ENCODE results near the gene ARHGEF28.

- TF ChIP-seq CTCF (IDR thresholded peaks at IDR 0.05 in 2 of 3, conservative IDR thresholded peaks at IDR 0.05 in 1 of 3; ENCODE audit: borderline replicate concordance in 1 of 3, insufficient read depth in 1 of 3, low read depth in 2 of 3, low read length in 2 of 3) (no peak), EZH2 (IDR thresholded peaks at IDR 0.05) (no peak), EGR1 (IDR thresholded peaks at IDR 0.05; ENCODE audit: low read depth) (no peak), POLR2A (IDR thresholded peaks at IDR 0.05; ENCODE audit: borderline replicate concordance, extremely low read depth, insufficient read depth, insufficient read length) (no peak), SP1 (IDR thresholded peaks at IDR 0.05; ENCODE audit: low read depth) (no peak), MAX (IDR thresholded peaks at IDR 0.05) (no peak), POLR2AphosphoS5 (IDR thresholded peaks at IDR 0.05; ENCODE audit: low read depth, low read length) (no peak), ATF3 (IDR thresholded peaks at IDR 0.05) (no peak), ELF1 (IDR thresholded peaks at IDR 0.05; ENCODE audit: borderline replicate concordance, low read depth) (no peak), SRF (IDR thresholded peaks at IDR 0.05; ENCODE audit: low read depth) (no peak), REST (IDR thresholded peaks at IDR 0.05; ENCODE audit: low read depth) (no peak), ZNF274 (IDR thresholded peaks at IDR 0.05; ENCODE audit: low read depth, low read length) (no peak), ZFX (IDR thresholded peaks at IDR 0.05) (no peak), EZH2phosphoT487 (IDR thresholded peaks at IDR 0.05; ENCODE audit: borderline replicate concordance) (no peak)
Measured at GRCh38 chr5:73946919-73947602, 321.1 kb downstream of the ARHGEF28 start.
